HL-60 (cell line): ENCODE results near the gene SHOC1.
A peak's percentile ranks its signal among the peaks of the same experiment; 100 is the strongest.

ENCODE experiments used
- DNase-seq, 2 experiments: peaks; one replicate each; pipeline ENCODE4 v3.0.0-alpha.2; 2010 to 2020; ENCODE audit warnings: low read depth in 1 of 2, low spot score in 1 of 2
- H3K27ac ChIP-seq: fragments of 250-450 bp; sonication (Bioruptor Pico); replicated peaks from 2 replicates; pipeline ENCODE4 v1.5.1; 2020; ENCODE audit warnings: mild to moderate bottlenecking, moderate library complexity
- H3K27me3 ChIP-seq: fragments of 250-450 bp; sonication (Bioruptor Pico); 2 replicates; pipeline ENCODE4 v1.5.1; 2021; ENCODE audit warnings: mild to moderate bottlenecking, moderate library complexity; ENCODE audit not compliant: insufficient read depth, poor library complexity, severe bottlenecking
- H3K4me3 ChIP-seq: replicated peaks from 2 replicates; pipeline ENCODE4 v1.5.1; 2011; ENCODE audit warnings: mild to moderate bottlenecking, control low read depth, low read length; ENCODE audit not compliant: insufficient read depth
- GABPA ChIP-seq: IDR thresholded peaks from 2 replicates; pipeline ENCODE4 v1.6.1; 2012; ENCODE audit warnings: low read depth
- POLR2AphosphoS5 ChIP-seq: IDR thresholded peaks from 2 replicates; pipeline ENCODE4 v1.6.1; 2012; ENCODE audit warnings: low read depth
- SPI1 ChIP-seq: IDR thresholded peaks from 2 replicates; pipeline ENCODE4 v1.6.1; 2012; ENCODE audit warnings: low read depth, mild to moderate bottlenecking, borderline replicate concordance
- TF ChIP-seq, protein P1 (sequence below): IDR thresholded peaks from one replicate; pipeline ENCODE4 v1.5.1; 2011; ENCODE audit warnings: low read length, control low read depth, inconsistent platforms; ENCODE audit not compliant: insufficient read depth
- TF ChIP-seq, protein P2 (sequence below): IDR thresholded peaks from 2 replicates; pipeline ENCODE4 v1.6.1; 2012; ENCODE audit warnings: low read depth; ENCODE audit not compliant: insufficient replicate concordance

SHOC1 gene

DNA sequence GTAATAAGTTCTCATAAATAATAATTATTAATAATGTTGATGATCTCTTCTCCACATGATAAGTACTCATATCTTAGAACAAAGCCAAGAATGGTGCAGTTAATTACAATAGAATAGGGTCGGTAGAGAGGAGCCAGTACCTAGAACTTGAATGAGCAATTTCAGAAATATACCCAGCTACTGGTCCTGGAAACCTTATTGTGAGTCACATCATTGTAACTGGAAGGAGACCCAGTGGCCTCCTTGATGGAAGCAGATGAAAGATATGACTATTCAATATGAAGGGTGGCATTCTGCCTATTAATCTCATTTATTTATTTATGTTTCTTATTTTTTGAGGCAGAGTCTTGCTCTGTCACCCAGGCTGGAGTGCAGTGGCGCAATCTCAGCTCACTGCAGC lies 37.7 kb upstream of the SHOC1 start:
- no peaks in the 10 kb centered on the region for H3K27me3 ChIP-seq
- no peak for DNase-seq
- H3K27ac ChIP-seq, result no peak overlapping the region
- TF ChIP-seq GABPA, result no peak
- TF ChIP-seq, protein P1, sequence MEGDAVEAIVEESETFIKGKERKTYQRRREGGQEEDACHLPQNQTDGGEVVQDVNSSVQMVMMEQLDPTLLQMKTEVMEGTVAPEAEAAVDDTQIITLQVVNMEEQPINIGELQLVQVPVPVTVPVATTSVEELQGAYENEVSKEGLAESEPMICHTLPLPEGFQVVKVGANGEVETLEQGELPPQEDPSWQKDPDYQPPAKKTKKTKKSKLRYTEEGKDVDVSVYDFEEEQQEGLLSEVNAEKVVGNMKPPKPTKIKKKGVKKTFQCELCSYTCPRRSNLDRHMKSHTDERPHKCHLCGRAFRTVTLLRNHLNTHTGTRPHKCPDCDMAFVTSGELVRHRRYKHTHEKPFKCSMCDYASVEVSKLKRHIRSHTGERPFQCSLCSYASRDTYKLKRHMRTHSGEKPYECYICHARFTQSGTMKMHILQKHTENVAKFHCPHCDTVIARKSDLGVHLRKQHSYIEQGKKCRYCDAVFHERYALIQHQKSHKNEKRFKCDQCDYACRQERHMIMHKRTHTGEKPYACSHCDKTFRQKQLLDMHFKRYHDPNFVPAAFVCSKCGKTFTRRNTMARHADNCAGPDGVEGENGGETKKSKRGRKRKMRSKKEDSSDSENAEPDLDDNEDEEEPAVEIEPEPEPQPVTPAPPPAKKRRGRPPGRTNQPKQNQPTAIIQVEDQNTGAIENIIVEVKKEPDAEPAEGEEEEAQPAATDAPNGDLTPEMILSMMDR, result no peak
- TF ChIP-seq POLR2AphosphoS5, result no peak
- TF ChIP-seq, protein P2, sequence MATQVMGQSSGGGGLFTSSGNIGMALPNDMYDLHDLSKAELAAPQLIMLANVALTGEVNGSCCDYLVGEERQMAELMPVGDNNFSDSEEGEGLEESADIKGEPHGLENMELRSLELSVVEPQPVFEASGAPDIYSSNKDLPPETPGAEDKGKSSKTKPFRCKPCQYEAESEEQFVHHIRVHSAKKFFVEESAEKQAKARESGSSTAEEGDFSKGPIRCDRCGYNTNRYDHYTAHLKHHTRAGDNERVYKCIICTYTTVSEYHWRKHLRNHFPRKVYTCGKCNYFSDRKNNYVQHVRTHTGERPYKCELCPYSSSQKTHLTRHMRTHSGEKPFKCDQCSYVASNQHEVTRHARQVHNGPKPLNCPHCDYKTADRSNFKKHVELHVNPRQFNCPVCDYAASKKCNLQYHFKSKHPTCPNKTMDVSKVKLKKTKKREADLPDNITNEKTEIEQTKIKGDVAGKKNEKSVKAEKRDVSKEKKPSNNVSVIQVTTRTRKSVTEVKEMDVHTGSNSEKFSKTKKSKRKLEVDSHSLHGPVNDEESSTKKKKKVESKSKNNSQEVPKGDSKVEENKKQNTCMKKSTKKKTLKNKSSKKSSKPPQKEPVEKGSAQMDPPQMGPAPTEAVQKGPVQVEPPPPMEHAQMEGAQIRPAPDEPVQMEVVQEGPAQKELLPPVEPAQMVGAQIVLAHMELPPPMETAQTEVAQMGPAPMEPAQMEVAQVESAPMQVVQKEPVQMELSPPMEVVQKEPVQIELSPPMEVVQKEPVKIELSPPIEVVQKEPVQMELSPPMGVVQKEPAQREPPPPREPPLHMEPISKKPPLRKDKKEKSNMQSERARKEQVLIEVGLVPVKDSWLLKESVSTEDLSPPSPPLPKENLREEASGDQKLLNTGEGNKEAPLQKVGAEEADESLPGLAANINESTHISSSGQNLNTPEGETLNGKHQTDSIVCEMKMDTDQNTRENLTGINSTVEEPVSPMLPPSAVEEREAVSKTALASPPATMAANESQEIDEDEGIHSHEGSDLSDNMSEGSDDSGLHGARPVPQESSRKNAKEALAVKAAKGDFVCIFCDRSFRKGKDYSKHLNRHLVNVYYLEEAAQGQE, result no peak
- TF ChIP-seq SPI1, result no peak
- no peak overlapping the region for H3K4me3 ChIP-seq

DNA sequence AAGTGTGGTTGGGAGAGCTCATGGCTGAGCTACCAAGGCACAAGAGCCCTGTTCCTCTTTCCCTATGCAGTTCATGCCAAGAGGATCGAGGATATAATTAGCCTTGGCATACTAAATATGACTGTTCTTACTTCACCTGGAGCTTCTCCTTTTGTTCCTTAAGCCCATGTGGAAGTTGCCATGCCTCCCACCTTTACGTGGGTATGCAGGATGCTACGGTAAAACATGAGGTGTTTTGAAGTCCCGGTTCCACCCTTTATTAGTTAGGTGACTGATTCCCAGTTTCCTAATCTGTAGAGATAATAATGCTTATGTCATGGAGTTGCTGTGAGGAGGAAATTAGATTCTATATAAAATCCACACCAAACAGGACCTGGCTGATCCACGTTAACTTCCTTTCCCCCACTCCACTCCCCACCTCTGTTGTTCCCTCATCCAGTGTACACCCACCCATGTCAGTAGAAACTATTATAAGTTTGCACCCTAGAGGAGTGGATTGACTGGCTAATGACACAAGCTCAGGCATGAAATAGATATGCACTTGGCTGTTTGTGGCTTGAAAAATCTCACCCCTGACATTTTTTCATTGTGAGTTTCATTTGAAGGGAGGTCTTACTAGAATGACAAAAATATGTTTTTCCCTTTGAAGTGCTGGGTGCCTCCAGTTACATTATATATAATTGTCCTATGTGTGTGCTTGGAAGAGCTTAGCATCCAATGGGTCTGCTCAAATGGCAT lies 36.8 kb upstream of the SHOC1 start:
- TF ChIP-seq, protein P2, result no peak
- TF ChIP-seq, protein P1, result no peak
- peak; percentile 43; the same call in 1 of the 2 replicates for TF ChIP-seq SPI1
- TF ChIP-seq POLR2AphosphoS5, result no peak
- Histone ChIP-seq H3K4me3 (no peak overlapping the region), H3K27ac (no peak overlapping the region), H3K27me3 (no peaks in the 10 kb centered on the region)
- DNase-seq, result no peak

DNA sequence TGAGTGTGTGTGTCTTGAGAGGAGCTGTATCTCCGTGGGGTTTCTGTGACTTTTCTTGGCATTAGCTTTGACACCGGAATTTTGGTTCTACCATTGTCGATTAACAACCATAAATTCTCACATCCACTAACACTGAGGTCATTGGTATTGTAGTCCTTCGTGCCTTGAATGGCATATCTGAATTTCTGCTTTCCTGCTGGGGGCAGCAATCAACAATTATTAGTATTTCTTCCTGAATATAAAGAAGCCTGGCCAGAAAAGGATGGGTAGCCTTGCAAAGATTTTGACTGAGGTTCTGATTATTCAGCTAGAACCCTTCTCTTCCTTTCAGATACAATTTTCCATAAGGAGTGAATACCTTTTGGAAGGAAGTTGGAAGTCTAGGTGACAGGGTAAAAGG lies 33.5 kb upstream of the SHOC1 start:
- no peak overlapping the region for H3K4me3 ChIP-seq
- peak in 1 of 2 experiments; percentile 5 for DNase-seq
- no peak overlapping the region for H3K27ac ChIP-seq
- no peaks in the 10 kb centered on the region for H3K27me3 ChIP-seq
- TF ChIP-seq SPI1, result no peak
- no peak for TF ChIP-seq GABPA
- TF ChIP-seq, protein P2, result no peak
- no peak for TF ChIP-seq POLR2AphosphoS5
- TF ChIP-seq, protein P1, result no peak
